Measurements from ENCODE around the gene ABO. TPM values are rescaled to one million over a fixed set of nuclear protein-coding genes. Genes with fewer than 3 reads are reported as not detected.

The ABO gene
- total RNA-seq, 1 experiment from 2014 or later, result 0.37 TPM

DNA sequence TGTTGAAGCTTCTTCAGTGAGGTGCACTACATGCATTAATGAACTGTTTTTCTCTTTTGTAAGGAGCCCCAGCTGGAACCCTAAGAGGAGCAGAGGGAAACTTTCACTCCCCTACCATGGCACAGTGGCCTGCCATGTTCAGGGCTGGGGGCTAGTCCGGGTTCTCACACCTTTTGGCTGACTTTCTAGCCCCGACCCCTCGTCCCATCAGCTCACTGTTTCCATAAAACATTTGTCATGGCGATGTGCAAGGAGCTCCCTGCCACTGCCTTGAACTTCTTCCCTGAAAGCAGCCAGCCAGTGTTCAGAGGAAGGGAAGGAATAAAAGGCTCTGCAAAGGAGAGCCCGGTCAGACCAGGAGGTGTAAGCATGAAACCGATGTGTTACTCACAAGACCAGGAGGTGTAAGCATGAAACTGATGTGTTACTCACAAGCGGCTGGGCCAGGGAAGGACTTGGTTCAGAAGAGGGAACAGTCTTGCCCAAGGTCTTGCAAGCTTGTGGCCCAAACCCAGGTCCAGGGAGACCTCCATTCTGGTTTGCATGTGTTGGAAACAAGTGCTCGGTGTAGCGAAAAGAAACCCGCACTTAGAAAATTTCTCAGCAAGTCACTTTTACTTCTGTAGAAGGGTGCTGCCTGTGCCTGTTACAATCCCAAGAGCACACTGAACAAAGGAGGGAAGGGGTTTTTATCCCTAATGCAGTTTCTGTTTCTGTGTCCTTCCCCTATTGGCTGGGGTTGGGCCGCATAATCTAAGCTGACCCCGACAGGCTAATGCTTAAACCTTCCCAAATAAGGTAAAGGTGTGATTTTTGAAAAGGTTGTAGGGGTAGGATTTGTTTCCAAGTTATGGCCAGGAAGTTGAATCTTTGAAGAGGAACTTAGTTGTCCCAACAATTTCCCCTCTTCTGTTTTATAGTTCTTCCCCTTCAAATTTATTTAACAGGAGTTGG is 3.4 kb upstream of the ABO start:
- Histone ChIP-seq H2BK12ac (ENCODE audit: insufficient read length, low read depth, low read length) (no peak overlapping the region), H3K4me1 (ENCODE audit: insufficient read depth, low read length) (no peaks in the 10 kb centered on the region), H3K9me3 (ENCODE audit: control insufficient read depth, low read depth, low read length) (no peaks in the 10 kb centered on the region), H3K4me2 (ENCODE audit: insufficient read depth, insufficient read length, low read length) (no peak overlapping the region), H2BK15ac (ENCODE audit: low read depth, low read length) (no peak overlapping the region), H3T11ph (ENCODE audit: low read length) (no peak overlapping the region), H4K5ac (ENCODE audit: insufficient read length, low read depth, low read length) (no peak overlapping the region), H2AFZ (ENCODE audit: low read length) (no peak overlapping the region), H2BK20ac (ENCODE audit: low read depth, low read length, poor library complexity, severe bottlenecking) (no peak overlapping the region), H3K18ac (ENCODE audit: insufficient read length, low read depth, low read length) (no peak overlapping the region), H3K4ac (ENCODE audit: low read depth, low read length) (no peak overlapping the region), H3K23me2 (ENCODE audit: insufficient read length, low read depth, low read length, poor library complexity, severe bottlenecking) (peaks cover 3% of the 10 kb centered on the region), H4K91ac (ENCODE audit: insufficient read length, low read depth, low read length) (no peak overlapping the region), H3K23ac (ENCODE audit: insufficient read length, low read depth, low read length) (no peak overlapping the region), H4K20me1 (ENCODE audit: control insufficient read depth, insufficient read depth, insufficient read length) (no peaks in the 10 kb centered on the region), H3K79me2 (ENCODE audit: insufficient read depth, low read length) (no peaks in the 10 kb centered on the region), H4K8ac (replicated peaks; ENCODE audit: insufficient read length, low read depth, low read length) (no peak overlapping the region), H2BK120ac (ENCODE audit: low read depth, low read length, poor library complexity, severe bottlenecking) (no peak overlapping the region), H2AK5ac (ENCODE audit: insufficient read length, low read length) (no peak overlapping the region), H3K56ac (ENCODE audit: insufficient read length, low read depth, low read length) (no peak overlapping the region), H3K27ac (ENCODE audit: insufficient read length, low read depth, low read length) (no peak overlapping the region), H3K79me1 (ENCODE audit: insufficient read depth, low read depth, low read length, poor library complexity, severe bottlenecking) (no peaks in the 10 kb centered on the region), H3K14ac (ENCODE audit: insufficient read depth, low read length) (no peak overlapping the region), H3K9ac (ENCODE audit: extremely low read depth, insufficient read length, low read length) (no peak overlapping the region), H2BK5ac (ENCODE audit: insufficient read length, low read length) (no peak overlapping the region), H3K27me3 (ENCODE audit: insufficient read depth, low read length) (peaks cover 21% of the 10 kb centered on the region)
- no peak for DNase-seq
- Mint-ChIP-seq H3K4me1 (peaks cover 0 to 5% of the 10 kb centered on the region in 2 experiments; a peak in 1 of 4 replicates), H3K36me3 (ENCODE audit: insufficient read depth in 1 of 3, low read depth in 3 of 3) (peaks cover 0 to 2% (median 0%) of the 10 kb centered on the region in 3 experiments; a peak in 1 of 7 replicates), H3K27me3 (ENCODE audit: low read depth) (peaks cover 66% of the 10 kb centered on the region), H3K27ac (no peak overlapping the region), H3K9me3 (peaks cover 7 to 8% of the 10 kb centered on the region in 2 experiments; a peak in 3 of 5 replicates), H3K4me3 (no peak overlapping the region)
- WGBS (ENCODE audit: extremely low coverage, insufficient read length, low lambda C conversion rate), result no CpG with 5 or more reads among the region's 12 CpGs
- TF ChIP-seq CTCF (conservative IDR thresholded peaks at IDR 0.05), result no peak

Measured in H9 (cell line).